Measurements from ENCODE around the gene CGREF1. TPM values are rescaled to one million over a fixed set of nuclear protein-coding genes. Genes with fewer than 3 reads are reported as not detected.

The CGREF1 gene
- total RNA-seq, 5 donors from 2014 or later (not counting 1 experiment from before 2014, with no cell fraction given) = 0.21 to 1.1 (median 0.34) TPM; not detected in 1

GRCh38 chr2:27158468-27158867, 39.5 kb upstream of the CGREF1 start:
- CTCF ChIA-PET = no interaction called here
- H3K4me1 Mint-ChIP-seq = no peaks in the 10 kb centered on the region
- no peak for ATAC-seq (replicated peaks in 1 of 4)
- H3K36me3 ChIP-seq (ENCODE audit: control insufficient read depth in 2 of 2, extremely low read depth in 1 of 2, insufficient read depth in 1 of 2, low read length in 1 of 2) = no peaks in the 10 kb centered on the region
- no peaks in the 10 kb centered on the region for H3K9me3 ChIP-seq
- H3K27me3 ChIP-seq (replicated peaks in 1 of 2; ENCODE audit: control insufficient read depth in 2 of 2, extremely low read depth in 1 of 2, insufficient read depth in 2 of 2, low read length in 1 of 2) = peaks cover 0 to 13% of the 10 kb centered on the region in 2 experiments
- H3K4me3 Mint-ChIP-seq = no peak overlapping the region
- H3K27ac Mint-ChIP-seq = no peak overlapping the region
- DNase-seq = no peak
- POLR2A ChIA-PET = no interaction called here
- 83% methylated on average over 6 of the region's 6 CpGs for WGBS (ENCODE audit: insufficient coverage)
- no peaks in the 10 kb centered on the region for H3K4me1 ChIP-seq (ENCODE audit: control insufficient read depth in 1 of 2, extremely low read depth in 1 of 2, insufficient read depth in 2 of 2, low read length in 2 of 2)
- H3K27ac ChIP-seq (ENCODE audit: low read length) = no peak overlapping the region
- H3K9me3 Mint-ChIP-seq = no peaks in the 10 kb centered on the region
- H3K4me3 ChIP-seq (ENCODE audit: control insufficient read depth in 1 of 2, extremely low read depth in 1 of 2, low read length in 1 of 2) = no peak overlapping the region
- no peaks in the 10 kb centered on the region for H3K36me3 Mint-ChIP-seq
- H3K27me3 Mint-ChIP-seq = peaks cover 0 to 8% of the 10 kb centered on the region in 2 donors

DNA sequence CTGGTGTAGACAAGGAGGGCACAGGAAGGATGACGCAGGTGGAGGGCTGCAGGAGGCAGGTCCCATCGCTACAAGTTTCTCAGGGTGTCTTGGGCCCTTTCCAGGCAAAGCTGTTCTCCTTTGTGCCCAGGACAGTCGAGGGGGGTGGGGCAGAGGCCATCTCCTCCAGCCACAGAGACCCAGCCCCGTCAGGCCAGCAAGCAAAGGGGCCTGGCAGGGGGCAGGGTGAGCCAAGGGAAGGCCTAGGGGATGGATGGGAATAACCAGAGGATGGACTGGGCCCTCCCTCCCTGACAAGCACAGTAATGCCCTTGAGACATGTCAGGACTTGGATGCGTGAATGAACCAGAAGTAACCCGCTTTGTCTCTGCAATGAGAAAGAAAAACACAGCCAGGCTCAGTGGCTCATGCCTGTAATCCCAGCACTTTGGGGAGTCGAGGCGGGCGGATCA, 36.2 kb upstream of the CGREF1 start:
- WGBS (ENCODE audit: insufficient coverage) = 79% methylated on average over 7 of the region's 9 CpGs
- H3K27me3 ChIP-seq (replicated peaks in 1 of 2; ENCODE audit: control insufficient read depth in 2 of 2, extremely low read depth in 1 of 2, insufficient read depth in 2 of 2, low read length in 1 of 2) = peaks cover 0 to 15% of the 10 kb centered on the region in 2 experiments
- no peaks in the 10 kb centered on the region for H3K9me3 ChIP-seq
- Mint-ChIP-seq H3K9me3 (no peaks in the 10 kb centered on the region), H3K27me3 (peaks cover 0 to 9% of the 10 kb centered on the region in 2 donors), H3K4me3 (no peak overlapping the region), H3K4me1 (no peaks in the 10 kb centered on the region), H3K27ac (no peak overlapping the region), H3K36me3 (no peaks in the 10 kb centered on the region)
- H3K27ac ChIP-seq (ENCODE audit: low read length) = no peak overlapping the region
- POLR2A ChIA-PET = no interaction called here
- CTCF ChIA-PET = no interaction called here
- no peak overlapping the region for H3K4me3 ChIP-seq (ENCODE audit: control insufficient read depth in 1 of 2, extremely low read depth in 1 of 2, low read length in 1 of 2)
- H3K36me3 ChIP-seq (ENCODE audit: control insufficient read depth in 2 of 2, extremely low read depth in 1 of 2, insufficient read depth in 1 of 2, low read length in 1 of 2) = no peaks in the 10 kb centered on the region
- H3K4me1 ChIP-seq (ENCODE audit: control insufficient read depth in 1 of 2, extremely low read depth in 1 of 2, insufficient read depth in 2 of 2, low read length in 2 of 2) = no peaks in the 10 kb centered on the region
- ATAC-seq (replicated peaks in 1 of 4) (no peak), DNase-seq (no peak)

- 74% methylated on average over 4 of the region's 6 CpGs for WGBS (ENCODE audit: insufficient coverage)
- H3K9me3 Mint-ChIP-seq = no peaks in the 10 kb centered on the region
- no peak for ATAC-seq (replicated peaks in 1 of 4)
These were observed 35.6 kb upstream of the CGREF1 start for GRCh38 chr2:27154488-27154887.

DNA sequence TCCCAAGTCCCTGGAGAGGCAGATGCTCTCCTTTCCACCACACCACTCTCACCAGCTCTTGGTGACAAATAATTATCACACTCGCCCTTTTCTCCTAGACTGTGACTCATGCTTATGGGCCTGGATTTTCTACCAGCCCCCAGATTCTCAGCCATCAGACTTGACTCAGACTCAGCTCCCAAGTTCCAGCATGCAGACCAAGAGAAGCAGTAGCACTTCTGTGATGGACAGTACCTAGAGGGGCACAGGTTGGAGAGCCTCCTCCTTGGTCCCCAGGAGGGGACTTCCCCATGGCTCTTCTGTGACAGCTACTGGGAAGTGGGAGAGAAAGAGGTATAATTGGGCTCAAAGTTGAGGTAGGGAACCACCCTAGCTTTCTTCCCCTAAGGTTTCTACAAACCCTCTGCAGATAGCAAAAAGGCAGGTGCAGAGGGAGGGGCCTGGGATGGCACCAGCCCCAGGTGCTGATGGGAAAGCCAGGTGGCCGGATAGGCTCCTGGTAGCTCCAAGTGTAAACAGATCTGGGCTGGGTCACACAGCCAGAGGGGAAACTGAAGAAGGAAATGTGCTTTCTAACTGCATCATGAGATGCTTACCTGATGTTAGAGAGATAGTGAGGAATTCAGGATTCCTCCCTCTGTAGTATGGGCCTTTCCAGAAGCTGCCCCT, 34.0 kb upstream of the CGREF1 start:
- no peak for DNase-seq
- 57% methylated on average over 1 of the region's 2 CpGs for WGBS (ENCODE audit: insufficient coverage)
- ATAC-seq (replicated peaks in 1 of 4) = no peak
- no peaks in the 10 kb centered on the region for H3K4me1 ChIP-seq (ENCODE audit: control insufficient read depth in 1 of 2, extremely low read depth in 1 of 2, insufficient read depth in 2 of 2, low read length in 2 of 2)
- H3K27me3 ChIP-seq (replicated peaks in 1 of 2; ENCODE audit: control insufficient read depth in 2 of 2, extremely low read depth in 1 of 2, insufficient read depth in 2 of 2, low read length in 1 of 2) = peaks cover 0 to 31% of the 10 kb centered on the region in 2 experiments
- no peaks in the 10 kb centered on the region for H3K9me3 Mint-ChIP-seq
- no peak overlapping the region for H3K27ac ChIP-seq (ENCODE audit: low read length)
- no peak overlapping the region for H3K27ac Mint-ChIP-seq
- H3K4me3 Mint-ChIP-seq = no peak overlapping the region
- POLR2A ChIA-PET = no interaction called here
- H3K4me1 Mint-ChIP-seq = no peaks in the 10 kb centered on the region
- H3K4me3 ChIP-seq (ENCODE audit: control insufficient read depth in 1 of 2, extremely low read depth in 1 of 2, low read length in 1 of 2) = no peak overlapping the region
- no peaks in the 10 kb centered on the region for H3K36me3 ChIP-seq (ENCODE audit: control insufficient read depth in 2 of 2, extremely low read depth in 1 of 2, insufficient read depth in 1 of 2, low read length in 1 of 2)
- no peaks in the 10 kb centered on the region for H3K36me3 Mint-ChIP-seq
- H3K27me3 Mint-ChIP-seq = peaks cover 4 to 5% of the 10 kb centered on the region in 2 donors
- no peaks in the 10 kb centered on the region for H3K9me3 ChIP-seq
- CTCF ChIA-PET = no interaction called here

More at GRCh38 chr2:27154488-27154887, 35.6 kb upstream of the CGREF1 start:
- no peak overlapping the region for H3K27ac Mint-ChIP-seq
- CTCF ChIA-PET = interaction anchor here in 1 of 2 donors (0.6 kb wide), 1 partner anchor 559 kb away, joined by 3 read pairs; no protein-coding TSS in a partner anchor
- DNase-seq = no peak
- no peaks in the 10 kb centered on the region for H3K4me1 Mint-ChIP-seq
- H3K4me3 Mint-ChIP-seq = no peak overlapping the region
- no peaks in the 10 kb centered on the region for H3K9me3 ChIP-seq
- H3K27me3 Mint-ChIP-seq = peaks cover 0 to 8% of the 10 kb centered on the region in 2 donors
- H3K4me3 ChIP-seq (ENCODE audit: control insufficient read depth in 1 of 2, extremely low read depth in 1 of 2, low read length in 1 of 2) = no peak overlapping the region
- H3K27ac ChIP-seq (ENCODE audit: low read length) = no peak overlapping the region
- H3K27me3 ChIP-seq (replicated peaks in 1 of 2; ENCODE audit: control insufficient read depth in 2 of 2, extremely low read depth in 1 of 2, insufficient read depth in 2 of 2, low read length in 1 of 2) = peaks cover 0 to 19% of the 10 kb centered on the region in 2 experiments
- no peaks in the 10 kb centered on the region for H3K36me3 Mint-ChIP-seq
- POLR2A ChIA-PET = no interaction called here
- no peaks in the 10 kb centered on the region for H3K36me3 ChIP-seq (ENCODE audit: control insufficient read depth in 2 of 2, extremely low read depth in 1 of 2, insufficient read depth in 1 of 2, low read length in 1 of 2)
- no peaks in the 10 kb centered on the region for H3K4me1 ChIP-seq (ENCODE audit: control insufficient read depth in 1 of 2, extremely low read depth in 1 of 2, insufficient read depth in 2 of 2, low read length in 2 of 2)

DNA sequence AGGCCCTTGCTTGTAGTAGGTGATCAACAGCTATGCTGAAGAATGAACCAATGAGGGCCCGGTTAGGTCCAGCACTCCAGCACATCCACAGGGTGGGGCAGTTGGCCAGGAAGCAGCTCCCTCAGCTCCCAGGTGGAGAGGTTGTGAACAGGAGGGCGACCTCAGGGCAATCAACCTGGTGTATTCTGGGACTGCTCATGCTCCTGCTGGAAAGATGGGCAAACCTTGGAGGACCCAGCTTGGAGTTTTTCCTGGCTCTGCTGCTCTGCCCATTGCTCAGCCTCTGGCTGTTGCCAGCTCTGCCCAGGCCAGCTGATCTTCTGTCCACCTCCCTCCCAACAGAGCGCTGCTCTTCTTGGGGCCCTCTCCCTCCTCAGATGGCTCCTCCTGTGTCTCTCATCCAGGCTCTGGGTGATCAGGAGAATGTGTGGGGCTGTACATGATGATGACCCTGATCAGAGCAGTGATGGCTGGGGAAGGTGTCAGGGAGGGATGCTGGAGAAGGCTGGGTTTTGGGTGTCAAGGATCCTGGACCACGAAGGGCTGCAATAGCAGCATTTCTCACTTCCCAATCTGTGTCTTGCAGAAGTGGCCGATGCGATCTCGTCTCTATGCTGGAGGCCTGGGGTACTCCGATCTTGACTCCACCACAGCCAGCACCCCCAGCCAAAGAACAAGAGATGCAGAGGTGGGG, 33.3 kb upstream of the CGREF1 start:
- Mint-ChIP-seq H3K9me3 (no peaks in the 10 kb centered on the region), H3K27me3 (peaks cover 4 to 5% of the 10 kb centered on the region in 2 donors), H3K36me3 (no peaks in the 10 kb centered on the region), H3K4me1 (no peaks in the 10 kb centered on the region), H3K4me3 (no peak overlapping the region), H3K27ac (no peak overlapping the region)
- ATAC-seq (replicated peaks in 1 of 4) (no peak), DNase-seq (no peak)
- H3K9me3 ChIP-seq = no peaks in the 10 kb centered on the region
- no peaks in the 10 kb centered on the region for H3K4me1 ChIP-seq (ENCODE audit: control insufficient read depth in 1 of 2, extremely low read depth in 1 of 2, insufficient read depth in 2 of 2, low read length in 2 of 2)
- CTCF ChIA-PET = no interaction called here
- peaks cover 0 to 34% of the 10 kb centered on the region in 2 experiments for H3K27me3 ChIP-seq (replicated peaks in 1 of 2; ENCODE audit: control insufficient read depth in 2 of 2, extremely low read depth in 1 of 2, insufficient read depth in 2 of 2, low read length in 1 of 2)
- H3K4me3 ChIP-seq (ENCODE audit: control insufficient read depth in 1 of 2, extremely low read depth in 1 of 2, low read length in 1 of 2) = no peak overlapping the region
- H3K36me3 ChIP-seq (ENCODE audit: control insufficient read depth in 2 of 2, extremely low read depth in 1 of 2, insufficient read depth in 1 of 2, low read length in 1 of 2) = no peaks in the 10 kb centered on the region
- 82% methylated on average over 6 of the region's 8 CpGs for WGBS (ENCODE audit: insufficient coverage)
- H3K27ac ChIP-seq (ENCODE audit: low read length) = no peak overlapping the region
- POLR2A ChIA-PET = no interaction called here

DNA sequence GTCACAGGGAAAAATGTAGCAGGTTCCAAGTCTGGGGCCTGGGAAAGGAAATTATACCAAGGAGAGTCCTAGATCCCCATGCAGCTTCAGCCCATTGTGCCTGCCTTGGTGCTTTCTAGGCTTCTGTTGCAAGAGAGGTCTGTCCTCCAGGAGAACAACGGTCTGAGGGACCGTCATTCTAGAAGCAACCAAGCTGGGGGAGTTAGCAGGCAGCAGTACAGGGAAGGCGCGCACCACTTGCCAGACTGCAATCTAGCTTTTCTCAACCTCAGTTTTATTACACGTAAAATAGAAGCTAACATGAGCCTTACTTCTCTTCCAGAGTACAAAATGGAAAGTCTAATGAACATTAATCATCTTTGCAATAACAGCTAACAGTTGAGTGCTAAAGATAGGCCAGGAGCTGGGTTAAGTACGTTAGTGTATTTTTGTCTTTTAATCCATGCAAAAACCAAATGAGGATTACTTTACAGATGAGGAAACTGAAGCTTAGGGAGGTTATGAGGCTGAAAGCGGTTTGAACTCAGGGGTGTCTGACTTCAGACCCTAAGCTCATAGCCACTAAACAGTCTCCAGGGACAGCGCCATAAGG, 31.8 kb upstream of the CGREF1 start:
- Mint-ChIP-seq H3K36me3 (no peaks in the 10 kb centered on the region), H3K27ac (no peak overlapping the region), H3K9me3 (no peaks in the 10 kb centered on the region), H3K27me3 (peaks cover 4 to 10% of the 10 kb centered on the region in 2 donors), H3K4me1 (no peaks in the 10 kb centered on the region), H3K4me3 (no peak overlapping the region)
- Histone ChIP-seq H3K9me3 (no peaks in the 10 kb centered on the region), H3K27ac (ENCODE audit: low read length) (no peak overlapping the region), H3K36me3 (ENCODE audit: control insufficient read depth in 2 of 2, extremely low read depth in 1 of 2, insufficient read depth in 1 of 2, low read length in 1 of 2) (no peaks in the 10 kb centered on the region), H3K27me3 (replicated peaks in 1 of 2; ENCODE audit: control insufficient read depth in 2 of 2, extremely low read depth in 1 of 2, insufficient read depth in 2 of 2, low read length in 1 of 2) (peaks cover 0 to 41% of the 10 kb centered on the region in 2 experiments), H3K4me3 (ENCODE audit: control insufficient read depth in 1 of 2, extremely low read depth in 1 of 2, low read length in 1 of 2) (no peak overlapping the region), H3K4me1 (ENCODE audit: control insufficient read depth in 1 of 2, extremely low read depth in 1 of 2, insufficient read depth in 2 of 2, low read length in 2 of 2) (no peaks in the 10 kb centered on the region)
- ChIA-PET CTCF (interaction anchor here in 1 of 2 donors (0.5 kb wide), 1 partner anchor 355 kb away, joined by 4 read pairs; no protein-coding TSS in a partner anchor), POLR2A (interaction anchor here in 1 of 2 donors (0.5 kb wide), 1 partner anchor 8 kb away, joined by 3 read pairs; no protein-coding TSS in a partner anchor)
- DNase-seq = no peak
- WGBS (ENCODE audit: insufficient coverage) = 100% methylated on average over 3 of the region's 8 CpGs
- ATAC-seq (replicated peaks in 1 of 4) = no peak

All from T-cell (primary cell).